Thymus (tissue), 2 donors: ENCODE results near the gene PSMG4. TPM values are rescaled to one million over a fixed set of nuclear protein-coding genes. Genes with fewer than 3 reads are reported as not detected.

Experiments used
- polyA plus RNA-seq: library from polyadenylated mRNA; stranded (reverse); fragments of 200-250 nt; gene quantifications from one replicate; pipeline ENCODE4 v1.2.3, GENCODE V29; 2013
- total RNA-seq: library from RNA; stranded (reverse); fragments of 120-200 nt; gene quantifications from one replicate; pipeline ENCODE4 v1.2.4, GENCODE V29; 2013
- donor health status: healthy.

Gene PSMG4
- total and polyA plus RNA-seq, 2 donors, result 24.9 to 27.1 TPM

Other genes with a start within 250 kb of the PSMG4 start
- 15.5 TPM for gene RIPK1, start 190.5 kb upstream of the PSMG4 start, total RNA-seq
- 25.2 TPM for gene RIPK1, start 190.5 kb upstream of the PSMG4 start, polyA plus RNA-seq
- gene BPHL, start 140.2 kb upstream of the PSMG4 start, total RNA-seq, result 11.6 TPM
- 16.8 TPM for gene BPHL, start 140.2 kb upstream of the PSMG4 start, polyA plus RNA-seq
- gene TUBB2A, start 101.4 kb upstream of the PSMG4 start, total RNA-seq, result 13.7 TPM
- gene TUBB2A, start 101.4 kb upstream of the PSMG4 start, polyA plus RNA-seq, result 19.6 TPM
- gene TUBB2B, start 31.3 kb upstream of the PSMG4 start, total RNA-seq, result 6.8 TPM
- gene TUBB2B, start 31.3 kb upstream of the PSMG4 start, polyA plus RNA-seq, result 4.3 TPM
- 7.0 TPM for gene SLC22A23, start 198.1 kb downstream of the PSMG4 start, total RNA-seq
- 16.4 TPM for gene SLC22A23, start 198.1 kb downstream of the PSMG4 start, polyA plus RNA-seq